HL-60 (cell line): Measurements from ENCODE around the gene MTMR3.

ENCODE experiments used
- DNase-seq, 2 experiments: peaks; one replicate each; pipeline ENCODE4 v3.0.0-alpha.2; 2010 to 2020; ENCODE audit warnings: low read depth in 1 of 2, low spot score in 1 of 2
- H3K27ac ChIP-seq: fragments of 250-450 bp; sonication (Bioruptor Pico); replicated peaks from 2 replicates; pipeline ENCODE4 v1.5.1; 2020; ENCODE audit warnings: mild to moderate bottlenecking, moderate library complexity
- H3K27me3 ChIP-seq: fragments of 250-450 bp; sonication (Bioruptor Pico); 2 replicates; pipeline ENCODE4 v1.5.1; 2021; ENCODE audit warnings: mild to moderate bottlenecking, moderate library complexity; ENCODE audit not compliant: insufficient read depth, poor library complexity, severe bottlenecking
- H3K4me3 ChIP-seq: replicated peaks from 2 replicates; pipeline ENCODE4 v1.5.1; 2011; ENCODE audit warnings: mild to moderate bottlenecking, control low read depth, low read length; ENCODE audit not compliant: insufficient read depth
- CTCF ChIP-seq: IDR thresholded peaks from one replicate; pipeline ENCODE4 v1.5.1; 2011; ENCODE audit warnings: low read length, control low read depth, inconsistent platforms; ENCODE audit not compliant: insufficient read depth
- GABPA ChIP-seq: IDR thresholded peaks from 2 replicates; pipeline ENCODE4 v1.6.1; 2012; ENCODE audit warnings: low read depth
- POLR2AphosphoS5 ChIP-seq: IDR thresholded peaks from 2 replicates; pipeline ENCODE4 v1.6.1; 2012; ENCODE audit warnings: low read depth
- REST ChIP-seq: IDR thresholded peaks from 2 replicates; pipeline ENCODE4 v1.6.1; 2012; ENCODE audit warnings: low read depth; ENCODE audit not compliant: insufficient replicate concordance
- SPI1 ChIP-seq: IDR thresholded peaks from 2 replicates; pipeline ENCODE4 v1.6.1; 2012; ENCODE audit warnings: low read depth, mild to moderate bottlenecking, borderline replicate concordance

Gene MTMR3

GRCh38 chr22:30044369-30044768, 161.4 kb downstream of the MTMR3 start:
- Histone ChIP-seq H3K4me3 (no peak overlapping the region), H3K27me3 (no peaks in the 10 kb centered on the region), H3K27ac (no peak overlapping the region)
- no peak for DNase-seq
- TF ChIP-seq REST (no peak), GABPA (no peak), POLR2AphosphoS5 (no peak), CTCF (no peak), SPI1 (no peak)

GRCh38 chr22:30044881-30045493, 162.0 kb downstream of the MTMR3 start:
- TF ChIP-seq GABPA (no peak), CTCF (no peak), REST (no peak), POLR2AphosphoS5 (no peak), SPI1 (no peak)
- no peak for DNase-seq
- H3K27ac ChIP-seq: no peak overlapping the region
- H3K27me3 ChIP-seq: no peaks in the 10 kb centered on the region
- H3K4me3 ChIP-seq: no peak overlapping the region

- H3K4me3 ChIP-seq: no peak overlapping the region
- no peaks in the 10 kb centered on the region for H3K27me3 ChIP-seq
- TF ChIP-seq CTCF (no peak), POLR2AphosphoS5 (no peak), REST (no peak)
- no peak for DNase-seq
- H3K27ac ChIP-seq: no peak overlapping the region
Observed at GRCh38 chr22:30045494-30045887, 162.5 kb downstream of the MTMR3 start.
